GM12878 (cell line): ENCODE data around the gene DIP2C. TPM values are rescaled to one million over a fixed set of nuclear protein-coding genes. Genes with fewer than 3 reads are reported as not detected.

Experiments
- ATAC-seq: fragments of 200-7000 bp; cut with Tn5 transposase; 3 replicates; pipeline ENCODE4 v1.9.1; 2020; ENCODE audit warnings: mild to moderate bottlenecking, moderate library complexity
- BruUV-seq: library from RNA; stranded (reverse); fragments of 400-500 nt; replicated peaks from 2 replicates; lab custom pipeline; 2021; lab: Mats Ljungman, UMichigan
- CTCF ChIA-PET: fragments of 300-600 bp; sonication (Branson Sonifier 250); formaldehyde crosslinking; extraction: SDS; loops from one replicate; lab custom pipeline; 2021; ENCODE audit warnings: inconsistent platforms; lab: Yijun Ruan, JAX
- POLR2A ChIA-PET: fragments of 350-600 bp; formaldehyde crosslinking; extraction: SDS; loops from one replicate; lab custom pipeline; 2021; ENCODE audit warnings: inconsistent platforms; lab: Charles Lee
- RAD21 ChIA-PET: fragments of 300-600 bp; sonication (Branson Sonifier 250); formaldehyde crosslinking; loops from one replicate; lab custom pipeline; 2023; ENCODE audit warnings: antibody characterized with exemption; ENCODE audit not compliant: unreplicated experiment; lab: Charles Lee
- SMC1A ChIA-PET: fragments of 300-600 bp; sonication (Branson Sonifier 250); formaldehyde crosslinking; loops from one replicate; lab custom pipeline; 2023; ENCODE audit not compliant: unreplicated experiment, uncharacterized antibody; lab: Charles Lee
- DNase-seq: peaks from one replicate; pipeline ENCODE4 v3.0.0-alpha.2; 2011; ENCODE audit warnings: low read depth, low spot score
- FAIRE-seq: peaks from 3 replicates; lab custom pipeline; 2011; peaks lifted over from hg19 to GRCh38; lab: Jason Lieb, UNC
- H2AFZ ChIP-seq: 2 replicates; pipeline ENCODE4 v1.6.0; 2011; ENCODE audit warnings: low read depth, low read length, control low read depth; ENCODE audit not compliant: control insufficient read depth
- H3K27ac ChIP-seq: 2 replicates; pipeline ENCODE4 v1.5.1; 2011; ENCODE audit warnings: control low read depth; ENCODE audit not compliant: control insufficient read depth, insufficient read depth
- H3K27me3 ChIP-seq, 2 experiments: replicated peaks in 1 of 2; 2 replicates each; pipeline versions ENCODE4 v1.6.0 to v1.6.1; 2011; ENCODE audit warnings: low read length in 1 of 2; ENCODE audit not compliant: control insufficient read depth in 2 of 2, insufficient read depth in 2 of 2
- H3K36me3 ChIP-seq, 2 experiments: 2 replicates each; pipeline ENCODE4 v1.5.1; 2011; ENCODE audit warnings: low read length in 1 of 2; ENCODE audit not compliant: control insufficient read depth in 2 of 2, insufficient read depth in 2 of 2
- H3K4me1 ChIP-seq: 2 replicates; pipeline ENCODE4 v1.6.1; 2011; ENCODE audit warnings: mild to moderate bottlenecking, low read length, moderate library complexity, mixed read lengths; ENCODE audit not compliant: control insufficient read depth, insufficient read depth
- H3K4me2 ChIP-seq: 2 replicates; pipeline ENCODE4 v1.6.0; 2011; ENCODE audit warnings: control low read depth; ENCODE audit not compliant: control insufficient read depth, insufficient read depth
- H3K4me3 ChIP-seq: fragments of 200-600 bp; sonication (generic); 2 replicates; pipeline ENCODE4 v1.5.1; 2016
- H3K79me2 ChIP-seq: 2 replicates; pipeline ENCODE4 v1.6.0; 2011; ENCODE audit warnings: low read length; ENCODE audit not compliant: control insufficient read depth, insufficient read depth
- H3K9ac ChIP-seq: 2 replicates; pipeline ENCODE4 v1.8.0; 2011; ENCODE audit warnings: low read length, control low read depth, mixed read lengths; ENCODE audit not compliant: control insufficient read depth, insufficient read depth
- H3K9me3 ChIP-seq: replicated peaks from 3 replicates; pipeline ENCODE4 v1.5.1; 2011; ENCODE audit warnings: mild to moderate bottlenecking, low read length; ENCODE audit not compliant: control insufficient read depth, insufficient read depth
- H4K20me1 ChIP-seq: 2 replicates; pipeline ENCODE4 v1.6.0; 2011; ENCODE audit not compliant: control insufficient read depth, insufficient read depth
- BMI1 ChIP-seq: fragments of 450-650 bp; IDR thresholded peaks from 2 replicates; pipeline ENCODE4 v1.6.1; 2016; ENCODE audit warnings: mild to moderate bottlenecking, moderate library complexity, borderline replicate concordance
- CBFB ChIP-seq: IDR thresholded peaks from 2 replicates; pipeline ENCODE4 v1.6.1; 2016; ENCODE audit warnings: antibody characterized with exemption, low read depth
- CHD4 ChIP-seq: fragments of 200-600 bp; sonication (generic); IDR thresholded peaks from 2 replicates; pipeline ENCODE4 v1.6.1; 2016; ENCODE audit warnings: mild to moderate bottlenecking
- ETV6 ChIP-seq, 2 experiments: fragments of 450-650 bp in 1 of 2; IDR thresholded peaks in 1 of 2; conservative IDR thresholded peaks in 1 of 2; 2 replicates each; pipeline ENCODE4 v1.6.1; 2014; ENCODE audit warnings: antibody characterized with exemption in 1 of 2, borderline replicate concordance in 1 of 2, low read depth in 1 of 2, mild to moderate bottlenecking in 1 of 2, moderate library complexity in 1 of 2
- GATAD2B ChIP-seq: fragments of 450-650 bp; conservative IDR thresholded peaks from 2 replicates; pipeline ENCODE4 v1.6.1; 2017; ENCODE audit warnings: low read depth, mild to moderate bottlenecking, moderate library complexity
- KDM1A ChIP-seq: fragments of 200-600 bp; sonication (generic); IDR thresholded peaks from 2 replicates; pipeline ENCODE4 v1.6.1; 2016; ENCODE audit warnings: borderline replicate concordance
- MEF2A ChIP-seq: IDR thresholded peaks from 2 replicates; pipeline ENCODE4 v1.6.1; 2011; ENCODE audit warnings: low read depth, mild to moderate bottlenecking, low read length, moderate library complexity; ENCODE audit not compliant: insufficient read depth
- PAX5 ChIP-seq: IDR thresholded peaks from 2 replicates; pipeline ENCODE4 v1.6.1; 2011; ENCODE audit warnings: low read depth, low read length, borderline replicate concordance
- RAD21 ChIP-seq: IDR thresholded peaks from 2 replicates; pipeline ENCODE4 v1.6.1; 2011; ENCODE audit warnings: mild to moderate bottlenecking, low read depth, low read length, moderate library complexity; ENCODE audit not compliant: insufficient read depth
- SMC3 ChIP-seq: IDR thresholded peaks from 2 replicates; pipeline ENCODE4 v1.6.1; 2011; ENCODE audit warnings: low read length, improper control_type of control experiment, borderline replicate concordance
- TAF1 ChIP-seq: IDR thresholded peaks from 2 replicates; pipeline ENCODE4 v1.6.1; 2011; ENCODE audit warnings: mild to moderate bottlenecking, low read depth, low read length, borderline replicate concordance
- YBX1 ChIP-seq: fragments of 450-650 bp; IDR thresholded peaks from 2 replicates; pipeline ENCODE4 v1.6.1; 2016; ENCODE audit warnings: antibody characterized with exemption
- YY1 ChIP-seq: IDR thresholded peaks from 2 replicates; pipeline ENCODE4 v1.6.1; 2011; ENCODE audit warnings: low read depth, mild to moderate bottlenecking, low read length
- ZBED1 ChIP-seq: IDR thresholded peaks from 2 replicates; pipeline ENCODE4 v1.6.1; 2016; ENCODE audit warnings: borderline replicate concordance
- ZNF207 ChIP-seq: fragments of 450-650 bp; IDR thresholded peaks from 2 replicates; pipeline ENCODE4 v1.6.1; 2014; ENCODE audit warnings: antibody characterized with exemption, mild to moderate bottlenecking, borderline replicate concordance
- ZNF217 ChIP-seq: fragments of 450-650 bp; IDR thresholded peaks from 2 replicates; pipeline ENCODE4 v1.6.1; 2017; ENCODE audit warnings: antibody characterized with exemption, mild to moderate bottlenecking
- ZNF274 ChIP-seq: IDR thresholded peaks from one replicate; pipeline ENCODE4 v1.8.0; 2011; ENCODE audit not compliant: insufficient read length, insufficient read depth
- WGBS: methylation state at CpG from one replicate; pipeline ENCODE4 v1.1.6; 2016; ENCODE audit warnings: low lambda C conversion rate; ENCODE audit not compliant: insufficient replicate concordance, insufficient coverage; ENCODE audit errors: missing lambda C conversion rate; 5-methylcytosine and 5-hydroxymethylcytosine counted together
- in situ Hi-C: fragments of 300-500 bp; cut with MboI; formaldehyde crosslinking; loops from 9 replicates; pipeline ENCODE4 v1.14.3; 2018; ENCODE audit warnings: mixed read lengths
- intact Hi-C: fragments of 100-400 bp; cut with micrococcal nuclease; formaldehyde crosslinking; loops from one replicate; pipeline ENCODE4 v1.14.2; 2022; ENCODE audit not compliant: unreplicated experiment
- polyA plus RNA-seq, 11 experiments: library from polyadenylated mRNA; depleted of rRNA in 4 of 11; unstranded in 6 of 11; stranded (reverse) in 5 of 11; fragments of >200 nt; fragmentation: Nextera tagmentation in 4 of 11; fragmentation: Illumina TruSeq in 1 of 11; extraction: Ambion mirVana in 4 of 11; extraction: Trizol in 1 of 11; gene quantifications; 1 replicate in 1 of 11; 2 replicates in 10 of 11; pipeline versions ENCODE4 v1.2.1 to v1.2.3, GENCODE V29; 2011 to 2016; ENCODE audit warnings: inconsistent platforms in 2 of 11, missing spikeins in 2 of 11, low read depth in 1 of 11
- total RNA-seq, 4 experiments: library from RNA; depleted of rRNA in 3 of 4; stranded (reverse); fragments of >200 nt in 3 of 4; fragmentation: Illumina TruSeq in 1 of 4; extraction: Trizol in 1 of 4; gene quantifications; 2 replicates each; pipeline versions ENCODE4 v1.2.1 to v1.2.3, GENCODE V29; 2013 to 2021
- TF ChIP-seq, protein P1 (sequence below): fragments of 150-350 bp; IDR thresholded peaks from 2 replicates; pipeline ENCODE4 v1.6.1; 2014; ENCODE audit warnings: mild to moderate bottlenecking, low read depth, low read length
- TF ChIP-seq, protein P2 (sequence below): fragments of 450-650 bp; IDR thresholded peaks from 2 replicates; pipeline ENCODE4 v1.6.1; 2017; ENCODE audit warnings: mild to moderate bottlenecking, low read depth, inconsistent platforms; ENCODE audit not compliant: poor library complexity, severe bottlenecking
- TF ChIP-seq, protein P3 (sequence below): IDR thresholded peaks from 2 replicates; pipeline ENCODE4 v1.6.1; 2011; ENCODE audit warnings: borderline replicate concordance, low read depth, mild to moderate bottlenecking, moderate library complexity, mixed read lengths, low read length; ENCODE audit not compliant: insufficient read depth; ENCODE audit errors: extremely low read length

Gene DIP2C
- total and polyA plus RNA-seq, 10 of the 15 experiments (the other 5 are each of a cell fraction or from before 2014, with no cell fraction given), result 0.01 to 0.10 (median 0.06) TPM

DNA sequence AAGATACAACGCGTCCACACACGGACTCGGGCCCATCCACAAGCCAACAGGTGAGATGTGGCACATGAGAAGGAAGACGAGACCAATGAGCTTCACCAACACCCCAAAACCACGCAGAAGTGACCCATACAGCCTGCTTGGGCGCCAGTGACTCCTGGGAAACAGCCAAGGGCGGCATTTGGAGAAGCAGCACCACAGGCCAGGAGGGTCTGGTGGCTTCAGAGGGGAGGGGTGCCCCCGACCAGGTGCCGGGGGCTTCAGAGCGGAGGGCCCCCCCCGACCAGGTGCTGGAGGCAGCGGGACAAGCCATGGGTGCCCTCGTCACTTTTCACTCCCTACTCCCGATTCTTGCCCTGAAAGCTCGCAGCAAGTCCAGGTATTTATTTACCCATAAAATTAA lies 140.1 kb downstream of the DIP2C start (continued):
- TF ChIP-seq CHD4 (no peak), ZNF274 (no peak)

DNA sequence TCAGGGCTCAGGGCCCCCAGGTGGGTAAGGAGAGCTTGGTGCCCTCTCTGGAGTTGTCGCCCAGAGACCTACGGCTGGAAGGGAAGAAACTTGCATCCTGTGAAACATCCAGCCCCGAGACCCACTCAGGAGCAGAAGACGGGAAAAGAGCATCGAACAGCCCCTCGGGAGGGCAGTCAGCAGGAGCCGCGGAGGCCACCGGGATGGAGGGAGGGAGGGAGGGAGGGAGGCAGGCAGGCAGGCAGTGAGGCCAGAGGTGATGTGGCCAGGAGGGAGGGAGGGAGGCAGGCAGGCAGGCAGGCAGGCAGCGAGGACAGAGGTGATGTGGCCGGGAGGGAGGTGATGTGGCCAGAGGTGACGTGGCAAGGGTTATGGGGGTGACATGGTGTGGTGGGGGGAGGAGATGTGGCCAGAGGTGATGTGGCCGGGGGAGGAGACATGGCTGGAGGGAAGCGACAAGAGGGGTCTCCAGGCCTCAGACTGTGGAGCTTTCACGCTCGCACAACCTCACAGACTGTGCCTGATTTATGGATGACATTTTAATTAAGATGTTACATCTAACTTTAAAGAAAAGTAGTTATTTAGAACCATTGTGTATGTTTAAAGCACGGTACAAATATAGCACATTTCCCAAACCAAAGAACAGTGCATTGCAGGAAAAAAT lies 141.1 kb downstream of the DIP2C start:
- H3K79me2 ChIP-seq, result no peaks in the 10 kb centered on the region
- no peak for DNase-seq
- H3K9me3 ChIP-seq, result no peaks in the 10 kb centered on the region
- no peak overlapping the region for H2AFZ ChIP-seq
- no peak for FAIRE-seq
- CTCF ChIA-PET, result no interaction called here
- BruUV-seq, result no TSS peak
- in situ Hi-C loops, result no loop called here
- RAD21 ChIA-PET, result interaction anchor here (0.6 kb wide), 1 partner anchor 591 kb away, joined by 3 read pairs; no protein-coding TSS in a partner anchor
- ATAC-seq, result no peak
- H3K9ac ChIP-seq, result no peak overlapping the region
- 54% methylated on average over 9 of the region's 17 CpGs for WGBS
- no peak overlapping the region for H3K4me2 ChIP-seq
- intact Hi-C loops, result no loop called here
- H3K4me3 ChIP-seq, result no peak overlapping the region
- no peak overlapping the region for H3K27ac ChIP-seq
- no peaks in the 10 kb centered on the region for H3K36me3 ChIP-seq
- SMC1A ChIA-PET, result no interaction called here
- no peaks in the 10 kb centered on the region for H3K4me1 ChIP-seq
- H4K20me1 ChIP-seq, result no peaks in the 10 kb centered on the region
- TF ChIP-seq BMI1 (no peak), ZNF217 (no peak), RAD21 (no peak), ZNF274 (no peak), YY1 (no peak), TAF1 (no peak), GATAD2B (no peak), ZBED1 (no peak), PAX5 (no peak), ZNF207 (no peak), MEF2A (no peak), YBX1 (no peak), ETV6 (conservative IDR thresholded peaks at IDR 0.05 in 1 of 2, IDR thresholded peaks at IDR 0.05 in 1 of 2; ENCODE audit: borderline replicate concordance in 1 of 2, low read depth in 1 of 2) (no peak), SMC3 (no peak), CBFB (no peak), KDM1A (no peak)
- TF ChIP-seq, protein P1, sequence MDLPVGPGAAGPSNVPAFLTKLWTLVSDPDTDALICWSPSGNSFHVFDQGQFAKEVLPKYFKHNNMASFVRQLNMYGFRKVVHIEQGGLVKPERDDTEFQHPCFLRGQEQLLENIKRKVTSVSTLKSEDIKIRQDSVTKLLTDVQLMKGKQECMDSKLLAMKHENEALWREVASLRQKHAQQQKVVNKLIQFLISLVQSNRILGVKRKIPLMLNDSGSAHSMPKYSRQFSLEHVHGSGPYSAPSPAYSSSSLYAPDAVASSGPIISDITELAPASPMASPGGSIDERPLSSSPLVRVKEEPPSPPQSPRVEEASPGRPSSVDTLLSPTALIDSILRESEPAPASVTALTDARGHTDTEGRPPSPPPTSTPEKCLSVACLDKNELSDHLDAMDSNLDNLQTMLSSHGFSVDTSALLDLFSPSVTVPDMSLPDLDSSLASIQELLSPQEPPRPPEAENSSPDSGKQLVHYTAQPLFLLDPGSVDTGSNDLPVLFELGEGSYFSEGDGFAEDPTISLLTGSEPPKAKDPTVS, result no peak
- TF ChIP-seq, protein P2, sequence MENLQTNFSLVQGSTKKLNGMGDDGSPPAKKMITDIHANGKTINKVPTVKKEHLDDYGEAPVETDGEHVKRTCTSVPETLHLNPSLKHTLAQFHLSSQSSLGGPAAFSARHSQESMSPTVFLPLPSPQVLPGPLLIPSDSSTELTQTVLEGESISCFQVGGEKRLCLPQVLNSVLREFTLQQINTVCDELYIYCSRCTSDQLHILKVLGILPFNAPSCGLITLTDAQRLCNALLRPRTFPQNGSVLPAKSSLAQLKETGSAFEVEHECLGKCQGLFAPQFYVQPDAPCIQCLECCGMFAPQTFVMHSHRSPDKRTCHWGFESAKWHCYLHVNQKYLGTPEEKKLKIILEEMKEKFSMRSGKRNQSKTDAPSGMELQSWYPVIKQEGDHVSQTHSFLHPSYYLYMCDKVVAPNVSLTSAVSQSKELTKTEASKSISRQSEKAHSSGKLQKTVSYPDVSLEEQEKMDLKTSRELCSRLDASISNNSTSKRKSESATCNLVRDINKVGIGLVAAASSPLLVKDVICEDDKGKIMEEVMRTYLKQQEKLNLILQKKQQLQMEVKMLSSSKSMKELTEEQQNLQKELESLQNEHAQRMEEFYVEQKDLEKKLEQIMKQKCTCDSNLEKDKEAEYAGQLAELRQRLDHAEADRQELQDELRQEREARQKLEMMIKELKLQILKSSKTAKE, result no peak
- TF ChIP-seq, protein P3, sequence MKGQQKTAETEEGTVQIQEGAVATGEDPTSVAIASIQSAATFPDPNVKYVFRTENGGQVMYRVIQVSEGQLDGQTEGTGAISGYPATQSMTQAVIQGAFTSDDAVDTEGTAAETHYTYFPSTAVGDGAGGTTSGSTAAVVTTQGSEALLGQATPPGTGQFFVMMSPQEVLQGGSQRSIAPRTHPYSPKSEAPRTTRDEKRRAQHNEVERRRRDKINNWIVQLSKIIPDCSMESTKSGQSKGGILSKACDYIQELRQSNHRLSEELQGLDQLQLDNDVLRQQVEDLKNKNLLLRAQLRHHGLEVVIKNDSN, result no peak
- H3K27me3 ChIP-seq, result no peaks in the 10 kb centered on the region; a peak in 1 of 4 replicates
- POLR2A ChIA-PET, result no interaction called here
